Measurements from ENCODE around the gene HTT. TPM values are rescaled to one million over a fixed set of nuclear protein-coding genes. Genes with fewer than 3 reads are reported as not detected.

Gene HTT
- total RNA-seq, 2 donors from 2014 or later = 62.4 to 116 TPM

- Mint-ChIP-seq H3K27me3 (peaks cover 0 to 11% of the 10 kb centered on the region in 2 donors), H3K4me1 (ENCODE audit: low read depth in 2 of 2) (peaks cover 6 to 7% of the 10 kb centered on the region in 2 donors), H3K27ac (no peak overlapping the region), H3K9me3 (no peaks in the 10 kb centered on the region), H3K4me3 (no peak overlapping the region), H3K36me3 (no peaks in the 10 kb centered on the region)
- DNase-seq (ENCODE audit: low spot score) = no peak
- no peak for ATAC-seq
Observed at GRCh38 chr4:3287972-3288570, 213.6 kb downstream of the HTT start.

- DNase-seq (ENCODE audit: low spot score) = no peak
- H3K27ac Mint-ChIP-seq = no peak overlapping the region
- peaks cover 0 to 11% of the 10 kb centered on the region in 2 donors for H3K27me3 Mint-ChIP-seq
- no peak overlapping the region for H3K4me3 Mint-ChIP-seq
- ATAC-seq = no peak
- peaks cover 9 to 10% of the 10 kb centered on the region in 2 donors for H3K4me1 Mint-ChIP-seq (ENCODE audit: low read depth in 2 of 2)
- no peaks in the 10 kb centered on the region for H3K9me3 Mint-ChIP-seq
- no peaks in the 10 kb centered on the region for H3K36me3 Mint-ChIP-seq
Observed at GRCh38 chr4:3288571-3289094, 214.2 kb downstream of the HTT start.

GRCh38 chr4:3290476-3290875, 216.0 kb downstream of the HTT start:
- ATAC-seq = no peak
- no peak overlapping the region for H3K27ac Mint-ChIP-seq
- no peak for DNase-seq (ENCODE audit: low spot score)

GRCh38 chr4:3290889-3291321, 216.4 kb downstream of the HTT start:
- ATAC-seq (no peak), DNase-seq (ENCODE audit: low spot score) (no peak)
- H3K27ac Mint-ChIP-seq = no peak overlapping the region
- H3K9me3 Mint-ChIP-seq = no peaks in the 10 kb centered on the region
- H3K4me1 Mint-ChIP-seq (ENCODE audit: low read depth in 2 of 2) = peaks cover 13 to 14% of the 10 kb centered on the region in 2 donors
- no peaks in the 10 kb centered on the region for H3K36me3 Mint-ChIP-seq
- no peak overlapping the region for H3K4me3 Mint-ChIP-seq
- peaks cover 0 to 11% of the 10 kb centered on the region in 2 donors for H3K27me3 Mint-ChIP-seq

More at GRCh38 chr4:3290476-3290875, 216.0 kb downstream of the HTT start:
- Mint-ChIP-seq H3K36me3 (no peaks in the 10 kb centered on the region), H3K9me3 (no peaks in the 10 kb centered on the region), H3K27me3 (peaks cover 0 to 11% of the 10 kb centered on the region in 2 donors), H3K4me1 (ENCODE audit: low read depth in 2 of 2) (peaks cover 13 to 14% of the 10 kb centered on the region in 2 donors), H3K4me3 (no peak overlapping the region)

DNA sequence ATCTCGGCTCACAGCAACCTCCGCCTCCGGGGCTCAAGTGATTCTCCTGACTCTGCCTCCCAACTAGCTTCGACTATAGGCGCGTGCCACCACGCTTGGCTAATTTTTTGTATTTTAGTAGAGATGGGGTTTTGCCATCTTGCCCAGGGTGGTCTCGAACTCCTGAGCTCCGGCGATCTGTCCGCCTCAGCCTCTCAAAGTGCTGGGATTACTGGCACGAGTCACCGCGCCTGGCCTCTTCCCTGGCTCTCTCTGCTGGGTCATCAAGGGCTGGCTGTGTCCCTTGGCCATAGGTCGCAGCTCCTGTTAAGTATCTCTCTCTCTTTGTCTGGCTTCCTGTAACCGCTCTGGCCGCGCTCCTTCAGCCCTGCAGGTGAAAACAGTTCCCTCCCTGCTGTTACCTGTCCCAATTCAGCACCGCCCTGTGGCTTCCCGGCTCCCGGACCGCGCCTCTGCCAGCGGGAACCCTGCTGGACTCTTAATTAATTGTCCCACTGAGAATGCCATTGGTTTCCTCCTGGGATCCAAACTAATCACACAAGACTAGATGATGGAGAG, 217.0 kb downstream of the HTT start:
- DNase-seq (ENCODE audit: low spot score) (no peak), ATAC-seq (no peak)
- no peaks in the 10 kb centered on the region for H3K9me3 Mint-ChIP-seq
- peak overlapping the region; percentile 95 for H3K4me3 Mint-ChIP-seq
- H3K36me3 Mint-ChIP-seq = no peaks in the 10 kb centered on the region
- peak overlapping the region; percentile 22 to 58 for H3K27ac Mint-ChIP-seq
- H3K27me3 Mint-ChIP-seq = peaks cover 0 to 11% of the 10 kb centered on the region in 2 donors
- H3K4me1 Mint-ChIP-seq (ENCODE audit: low read depth in 2 of 2) = peaks cover 13 to 14% of the 10 kb centered on the region in 2 donors

DNA sequence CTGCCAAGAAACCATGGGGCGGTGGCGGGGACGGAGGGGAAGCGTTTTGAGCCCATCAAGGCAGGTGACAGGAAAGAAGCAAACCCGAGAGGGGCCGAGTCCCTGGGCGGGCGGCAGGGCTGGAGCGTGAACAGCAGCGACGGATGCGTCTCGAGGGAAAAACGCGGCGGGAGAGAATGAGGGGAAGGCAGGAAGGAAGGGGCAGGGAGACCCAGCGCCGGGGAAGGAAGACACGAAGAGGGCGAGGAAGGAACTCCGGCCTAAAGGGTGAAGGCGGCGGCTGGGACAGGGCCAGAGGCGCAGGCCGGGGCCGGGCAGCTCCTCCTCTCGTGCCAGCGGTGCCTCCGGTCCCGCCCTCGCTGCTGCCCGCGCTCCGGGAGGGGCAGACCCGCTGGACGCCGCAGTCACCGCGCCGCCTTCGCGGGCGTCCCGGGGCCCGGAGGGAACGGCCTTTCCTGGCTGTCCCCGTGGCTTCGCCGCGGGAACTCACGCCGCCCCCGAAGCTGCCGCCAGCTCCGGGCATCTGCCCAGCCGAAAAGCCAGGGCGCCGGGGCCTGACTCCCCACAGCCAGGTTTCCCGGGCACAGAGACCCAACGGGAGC, 217.6 kb downstream of the HTT start:
- H3K27ac Mint-ChIP-seq = peak overlapping the region; percentile 22 to 58
- H3K4me1 Mint-ChIP-seq (ENCODE audit: low read depth in 2 of 2) = peaks cover 13 to 14% of the 10 kb centered on the region in 2 donors
- no peaks in the 10 kb centered on the region for H3K36me3 Mint-ChIP-seq
- H3K4me3 Mint-ChIP-seq = peak overlapping the region; percentile 95
- DNase-seq (ENCODE audit: low spot score) (no peak), ATAC-seq (peak; percentile 48 to 55)
- H3K9me3 Mint-ChIP-seq = no peaks in the 10 kb centered on the region
- peaks cover 0 to 7% of the 10 kb centered on the region in 2 donors for H3K27me3 Mint-ChIP-seq

DNA sequence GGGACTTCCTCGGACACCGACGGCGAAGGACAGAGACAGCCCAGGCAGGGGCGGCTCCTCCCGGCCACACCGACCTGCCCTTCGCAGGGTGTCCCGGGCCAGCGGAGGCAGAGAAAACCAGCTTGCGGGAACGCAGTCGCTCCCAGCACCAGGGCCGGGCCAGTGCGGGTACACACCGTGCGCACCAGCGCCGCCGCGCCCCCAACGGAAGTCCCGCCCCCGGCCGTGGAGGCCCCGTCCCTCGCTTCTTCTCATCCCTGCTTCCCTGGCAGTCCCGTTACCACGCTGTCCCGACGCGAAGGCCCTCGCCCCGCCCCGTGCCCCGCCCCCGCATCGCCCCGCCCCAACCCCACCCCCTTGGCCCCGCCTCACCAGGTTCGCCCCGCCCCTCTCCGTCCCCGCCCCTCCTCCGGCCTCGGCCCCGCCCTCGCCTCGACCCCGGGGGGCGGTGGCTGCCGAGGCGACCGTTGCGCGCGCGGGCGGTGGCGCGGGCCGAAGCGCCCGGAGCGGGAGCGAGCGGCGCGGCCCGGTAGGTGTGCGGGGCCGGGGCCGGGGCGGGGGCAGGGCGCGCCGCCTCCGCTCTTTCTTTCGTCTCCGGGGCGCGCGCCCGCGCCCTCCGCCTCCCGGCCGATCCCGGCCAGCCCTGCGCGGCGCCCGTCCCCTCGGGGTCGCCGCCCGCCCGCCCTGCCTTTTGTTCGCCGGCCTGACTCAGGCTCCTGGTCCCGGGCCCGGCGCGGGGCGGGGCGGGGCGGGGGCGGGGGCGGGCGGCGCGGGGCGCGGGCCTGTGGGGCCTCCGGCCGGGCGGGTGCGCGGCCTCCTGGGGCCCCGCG, 218.3 kb downstream of the HTT start, which contains the start of gene RGS12:
RGS12 (plus strand) TSS at position 451 of the 830 bp plus-strand sequence. CDS start 23,150 bp downstream, outside the sequence.
- Mint-ChIP-seq H3K36me3 (no peaks in the 10 kb centered on the region), H3K27me3 (peaks cover 0 to 7% of the 10 kb centered on the region in 2 donors), H3K4me1 (ENCODE audit: low read depth in 2 of 2) (peaks cover 13 to 14% of the 10 kb centered on the region in 2 donors), H3K9me3 (no peaks in the 10 kb centered on the region), H3K27ac (peak within 1 kb of the TSS; percentile 22 to 58), H3K4me3 (peak within 1 kb of the TSS; percentile 95)
- DNase-seq (ENCODE audit: low spot score) = peak; percentile 91
- peak; percentile 93 to 95 for ATAC-seq

Other genes with a start within 250 kb of the HTT start
- 100 to 1,000 TPM; 259 to 291 TPM for gene ADD1, start 230.8 kb upstream of the HTT start, total RNA-seq
- 100 to 1,000 TPM in 1 of 2 donors, 10 to 100 TPM in 1; 91.5 to 136 TPM for gene NOP14, start 111.3 kb upstream of the HTT start, total RNA-seq
- gene GRK4, start 111.1 kb upstream of the HTT start, total RNA-seq = 10 to 100 TPM in 1 of 2 donors, 1 to 10 TPM in 1; 8.0 to 12.1 TPM
- not detected for gene HTT-AS, start 143 bp upstream of the HTT start, total RNA-seq
- gene MSANTD1, start 174.5 kb downstream of the HTT start, total RNA-seq = 1 to 10 TPM; 1.8 to 2.0 TPM
- 1 to 10 TPM; 1.9 to 7.0 TPM for gene RGS12, start 218.3 kb downstream of the HTT start, total RNA-seq

All from natural killer cell treated with Interleukin-12 subunit alpha and Interleukin-12 subunit beta and Interleukin-15 and Interleukin-18, amount 100 ng/mL, for 72 hours (primary cell).